Right kidney (tissue), 1 donor: Measurements from ENCODE around the gene HNF1A.
"Not testable (repeated sequence)": the region's sequence is repeated elsewhere in the genome, so short reads cannot be mapped to it uniquely, and the experiment has no call there.

Experiments
- DNase-seq: peaks from one replicate; pipeline ENCODE4 v3.0.0-alpha.2; 2016

The HNF1A gene

DNA sequence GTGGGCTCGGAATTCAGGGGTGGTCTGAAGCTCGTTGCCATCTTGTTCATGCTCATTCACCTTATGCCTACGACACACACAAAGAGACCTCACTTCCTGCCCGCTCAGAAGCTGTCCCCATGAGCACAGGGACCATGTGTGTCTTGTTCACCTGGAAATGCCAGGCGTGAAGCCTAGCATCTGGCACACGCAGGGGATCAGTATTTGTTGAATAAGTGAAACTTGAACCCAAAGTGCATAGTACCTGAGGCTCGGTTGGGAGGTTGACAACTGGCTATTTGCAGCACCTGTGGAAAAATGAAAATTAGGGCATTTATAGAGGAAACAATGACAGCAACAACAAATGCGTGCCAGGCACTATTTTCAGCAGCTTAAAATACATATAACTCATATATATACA, 32.5 kb downstream of the HNF1A start:
- DNase-seq = no peak

DNA sequence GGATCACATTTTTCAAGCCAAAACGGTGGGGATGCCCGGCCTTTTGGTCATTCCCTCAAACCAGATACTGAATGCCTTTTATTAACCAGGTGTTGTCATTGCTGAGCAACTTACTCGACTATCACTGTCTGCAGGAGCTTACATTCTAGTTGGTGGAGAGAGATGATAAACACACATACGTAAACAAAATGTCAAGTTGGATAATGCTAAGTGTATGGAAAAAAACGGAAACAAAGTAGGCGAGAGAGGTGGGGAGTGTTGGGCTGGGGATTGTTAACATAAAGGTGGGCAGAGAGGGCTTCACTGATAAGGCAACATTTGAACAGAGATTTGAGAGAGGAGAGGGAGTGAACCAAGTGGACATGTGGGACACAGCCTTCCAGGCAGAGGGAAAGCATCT, 33.5 kb downstream of the HNF1A start:
- no peak for DNase-seq

DNA sequence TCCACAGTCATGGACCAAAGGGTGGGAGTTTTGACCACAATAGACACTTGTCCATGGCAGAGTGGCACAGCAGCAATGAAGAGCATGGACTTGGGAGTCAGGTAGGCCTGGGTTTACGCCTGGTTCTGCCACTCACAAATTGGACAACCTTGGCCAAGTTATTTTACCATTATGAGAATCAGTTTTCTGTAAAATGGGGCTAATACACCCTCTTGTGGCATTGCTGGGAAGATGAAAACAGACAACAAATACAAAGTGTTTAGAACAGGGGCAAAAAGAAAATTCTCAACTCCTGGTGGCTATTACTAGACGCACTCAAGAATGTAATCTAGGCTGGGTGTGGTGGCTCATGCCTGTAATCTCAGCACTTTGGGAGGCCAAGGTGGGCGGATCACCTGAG, 35.4 kb downstream of the HNF1A start:
- no peak for DNase-seq

DNA sequence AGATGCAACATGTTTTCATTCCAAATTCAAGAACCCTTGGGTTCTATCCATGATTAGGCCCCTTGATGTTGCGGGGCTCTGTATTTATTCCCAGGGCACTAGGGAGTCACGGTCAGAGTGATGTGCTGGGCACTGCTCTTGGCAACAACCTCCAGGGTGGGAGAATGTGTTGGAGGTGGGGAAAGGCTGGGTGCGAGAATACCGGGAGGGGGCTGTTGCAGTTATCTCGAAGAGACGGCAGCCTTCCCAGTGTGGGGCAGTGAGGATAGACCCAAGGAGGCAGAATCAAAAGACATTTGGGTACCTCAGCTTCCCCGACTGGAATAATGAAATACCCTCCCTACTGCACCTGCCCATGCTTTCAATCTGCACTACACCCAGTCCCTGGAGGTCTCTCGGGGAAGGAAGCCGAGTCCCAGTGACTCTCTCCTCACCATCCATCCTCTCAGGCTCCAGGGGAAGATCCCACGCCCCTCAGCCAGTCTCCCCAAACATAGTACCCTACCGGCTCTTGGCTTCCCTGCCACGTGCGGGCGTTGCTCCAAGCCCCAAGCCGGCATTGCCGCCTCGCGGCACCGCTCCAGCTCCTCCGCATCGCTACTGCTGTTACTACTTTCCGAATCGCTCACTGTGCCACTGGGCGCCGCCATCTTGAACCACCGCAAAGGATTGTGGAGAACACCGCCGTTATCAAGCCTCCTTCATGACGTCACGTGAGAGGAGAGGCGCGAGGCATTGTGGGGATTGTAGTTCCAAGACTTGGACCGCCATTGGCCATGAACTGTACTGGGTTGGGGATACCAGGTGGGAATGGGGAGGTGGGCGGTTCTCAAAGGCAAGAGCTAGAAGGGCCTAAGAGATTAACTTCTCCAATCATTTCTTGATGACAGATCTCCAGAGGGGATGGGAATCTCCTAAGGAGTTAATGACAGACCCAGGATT, 37.8 kb downstream of the HNF1A start, which contains the start of gene C12orf43:
TSS of gene C12orf43 (minus strand) at position 663 of the 942 bp plus-strand sequence. CDS start at position 650, 13 bp downstream.
- DNase-seq = peak; percentile 79

DNA sequence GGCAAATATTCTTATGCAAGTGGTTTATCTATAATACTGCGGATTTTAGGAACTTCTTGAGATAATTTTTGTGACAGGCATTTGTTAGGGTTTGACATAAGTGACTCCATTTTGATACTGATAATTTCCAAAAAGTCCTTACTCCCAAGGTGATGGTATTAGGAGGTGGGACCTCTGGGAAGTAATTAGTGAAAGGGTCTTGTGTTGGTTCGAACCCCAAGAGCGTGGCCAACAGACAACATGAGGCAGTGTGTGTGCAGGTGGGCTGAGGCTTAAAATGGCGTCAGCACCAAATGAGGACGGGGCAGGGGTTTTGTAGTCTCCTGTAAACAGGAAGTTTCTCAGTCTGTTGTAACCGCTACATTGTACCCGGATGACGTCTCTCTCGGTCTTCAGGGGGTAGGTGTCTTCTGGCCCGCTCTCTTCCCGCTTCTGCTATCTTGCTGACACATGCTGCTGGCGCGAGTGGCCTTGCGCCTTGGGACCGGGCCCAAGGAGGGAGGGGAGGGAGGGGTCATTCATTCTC, 39.7 kb downstream of the HNF1A start:
- DNase-seq = no peak

DNA sequence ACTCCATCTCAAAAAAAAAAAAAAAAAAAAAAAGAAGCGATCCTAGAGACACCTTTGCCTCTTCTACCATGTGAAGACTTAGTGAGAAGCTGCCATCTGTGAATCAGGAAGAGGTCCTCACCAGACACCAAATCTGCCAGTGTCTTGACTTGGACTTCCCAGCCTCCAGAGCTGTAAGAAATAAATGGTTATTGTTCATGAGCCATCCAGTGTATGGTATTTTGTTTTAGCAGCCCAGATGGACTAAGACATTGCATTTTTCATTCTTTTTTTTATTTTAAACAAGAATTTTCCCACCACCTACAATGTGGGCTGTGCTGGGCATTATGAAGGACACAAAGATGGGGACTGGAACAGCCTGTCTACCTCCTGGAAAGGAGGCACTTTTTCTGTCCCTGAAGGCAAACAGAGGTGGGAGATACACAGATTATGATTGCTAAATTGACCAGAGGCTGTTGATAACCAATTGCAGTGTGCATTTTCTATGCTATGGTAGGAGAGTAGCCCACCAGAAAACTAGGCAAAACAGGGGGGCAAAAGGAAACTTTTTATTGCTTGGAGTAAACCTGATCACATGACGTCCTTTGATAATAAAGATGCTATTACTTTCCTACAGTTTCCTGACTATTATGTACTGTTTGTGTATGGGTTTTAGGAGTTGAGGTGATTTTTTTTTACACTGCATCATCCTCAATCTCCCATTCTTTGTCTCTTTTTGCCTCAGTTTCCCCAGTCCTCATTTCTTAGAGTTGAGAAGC, 40.7 kb downstream of the HNF1A start:
- DNase-seq = no peak

DNA sequence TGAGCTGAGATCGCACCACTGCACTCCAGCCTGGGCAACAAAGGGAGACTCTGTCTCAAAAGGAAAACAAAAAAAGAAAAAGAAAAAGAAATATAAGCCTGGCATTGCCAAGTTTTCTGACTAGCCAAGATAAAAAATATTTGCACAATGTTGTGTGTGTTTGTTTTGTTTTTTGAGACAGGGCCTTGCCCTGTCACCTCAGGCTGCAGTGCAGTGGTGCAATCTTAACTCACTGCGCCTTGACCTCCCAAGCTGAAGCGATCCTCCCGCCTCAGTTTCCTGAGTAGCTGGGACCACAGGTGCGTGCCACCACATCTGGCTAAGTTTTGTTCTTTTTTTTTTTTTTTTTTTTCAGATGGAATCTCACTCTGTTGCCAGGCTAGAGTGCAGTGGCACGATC, 43.4 kb downstream of the HNF1A start:
- no peak for DNase-seq

DNA sequence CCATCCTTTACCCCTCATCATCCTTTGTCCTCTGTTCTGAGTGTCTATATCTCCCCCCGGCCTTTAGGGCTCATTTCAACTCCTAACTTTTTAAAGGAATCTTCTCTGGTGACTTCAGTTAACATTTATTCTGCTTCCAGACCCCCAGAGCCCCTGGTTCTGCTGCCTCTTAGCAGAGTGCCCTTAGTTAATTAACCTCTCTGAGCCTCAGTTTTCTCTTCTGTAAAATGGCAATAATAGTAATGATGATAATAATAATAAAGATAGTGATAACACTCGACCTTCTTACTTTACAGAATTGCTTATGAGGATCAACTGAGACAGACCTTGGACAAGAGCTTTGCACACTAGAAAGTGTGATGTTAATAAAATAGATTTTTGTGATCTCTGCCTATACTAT, 44.4 kb downstream of the HNF1A start:
- no peak for DNase-seq

DNA sequence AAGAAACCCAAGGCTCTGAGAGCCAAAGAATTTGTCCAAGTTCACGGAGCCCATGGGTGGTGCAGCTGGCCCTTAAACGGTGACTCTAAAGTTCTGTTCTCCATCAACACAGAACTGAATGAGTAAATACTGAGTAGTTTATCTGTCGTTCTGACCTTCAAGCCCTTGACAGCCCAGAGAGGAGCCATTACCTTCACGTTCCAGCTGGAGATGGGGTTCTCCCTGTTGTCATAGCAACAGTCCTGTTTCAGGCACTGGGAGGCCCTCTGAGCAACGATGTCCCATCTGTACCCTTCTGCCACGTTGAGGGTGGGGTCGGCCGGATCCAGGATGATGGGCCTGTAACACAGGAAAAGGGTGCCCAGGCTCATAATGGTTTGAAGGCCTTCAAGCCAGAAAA, 45.5 kb downstream of the HNF1A start:
- DNase-seq = no peak

DNA sequence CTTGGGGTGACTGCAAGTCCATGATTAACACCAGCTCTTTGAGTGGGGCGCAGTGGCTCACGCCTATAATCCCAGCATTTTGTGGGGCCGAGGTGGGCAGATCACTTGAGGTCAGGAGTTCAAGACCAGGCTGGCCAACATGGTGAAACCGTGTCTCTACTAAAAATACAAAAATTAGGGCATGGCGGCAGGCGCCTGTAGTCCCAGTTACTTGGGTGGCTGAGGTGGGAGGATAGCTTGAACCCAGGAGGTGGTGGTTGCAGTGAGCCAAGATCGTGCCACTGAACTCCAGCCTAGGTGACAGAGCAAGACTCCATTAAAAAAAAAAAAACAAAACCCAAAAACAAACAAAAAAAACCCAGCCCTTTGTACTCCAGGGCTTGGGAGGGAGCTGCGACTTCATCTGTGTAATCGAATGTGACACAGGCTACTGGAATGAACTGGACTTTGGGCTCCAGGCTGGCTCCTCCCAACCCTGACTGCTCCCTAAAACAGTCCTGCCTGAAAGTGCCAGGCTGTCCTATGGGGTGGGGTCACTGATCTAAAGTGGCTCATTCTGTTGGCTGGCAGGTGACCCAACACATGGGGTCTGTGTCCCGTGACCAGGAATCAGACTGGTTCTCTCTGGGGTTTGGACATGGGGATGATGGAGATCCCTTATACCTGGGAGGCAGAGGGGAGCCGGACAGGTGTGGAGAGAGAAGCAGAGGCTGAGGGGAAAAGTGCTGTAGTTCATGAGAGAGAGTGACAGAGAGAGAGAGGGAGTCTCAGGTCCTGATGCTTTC, 47.3 kb downstream of the HNF1A start:
- no peak for DNase-seq

DNA sequence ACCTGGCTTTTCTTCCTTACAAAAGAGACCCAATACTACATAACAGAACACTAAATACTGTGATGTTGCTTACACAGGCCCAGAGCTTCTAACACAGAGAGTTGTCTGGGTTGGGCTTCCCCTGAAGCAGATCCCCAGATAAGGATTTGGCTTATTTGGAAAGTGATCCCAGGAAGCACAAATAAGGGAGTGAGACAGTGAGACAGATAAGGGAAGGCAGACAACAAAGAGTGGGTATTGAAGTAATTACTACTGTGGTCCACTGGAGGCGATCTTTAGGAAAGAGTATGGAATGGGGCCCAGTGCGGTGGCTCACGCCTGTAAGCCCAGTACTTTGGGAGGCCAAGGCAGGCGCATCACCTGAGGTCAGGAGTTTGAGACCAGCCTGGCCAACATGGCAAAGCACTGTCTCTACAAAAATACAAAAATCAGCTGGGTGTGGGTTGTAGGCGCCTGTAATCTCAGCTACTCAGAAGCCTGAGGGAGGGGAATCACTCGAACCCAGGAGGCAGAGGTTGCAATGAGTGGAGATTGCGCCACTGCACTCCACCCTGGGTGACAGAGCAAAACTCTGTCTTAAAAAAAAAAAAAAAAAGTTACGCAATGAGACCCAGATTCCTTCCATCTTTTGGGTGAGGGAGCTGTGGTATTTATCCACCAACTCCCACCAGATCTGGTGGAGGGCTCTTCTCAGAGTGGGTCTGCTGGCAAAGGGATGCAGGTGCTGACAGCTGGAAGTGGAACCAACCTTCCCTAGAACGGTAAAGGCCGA, 48.1 kb downstream of the HNF1A start:
- no peak for DNase-seq

DNA sequence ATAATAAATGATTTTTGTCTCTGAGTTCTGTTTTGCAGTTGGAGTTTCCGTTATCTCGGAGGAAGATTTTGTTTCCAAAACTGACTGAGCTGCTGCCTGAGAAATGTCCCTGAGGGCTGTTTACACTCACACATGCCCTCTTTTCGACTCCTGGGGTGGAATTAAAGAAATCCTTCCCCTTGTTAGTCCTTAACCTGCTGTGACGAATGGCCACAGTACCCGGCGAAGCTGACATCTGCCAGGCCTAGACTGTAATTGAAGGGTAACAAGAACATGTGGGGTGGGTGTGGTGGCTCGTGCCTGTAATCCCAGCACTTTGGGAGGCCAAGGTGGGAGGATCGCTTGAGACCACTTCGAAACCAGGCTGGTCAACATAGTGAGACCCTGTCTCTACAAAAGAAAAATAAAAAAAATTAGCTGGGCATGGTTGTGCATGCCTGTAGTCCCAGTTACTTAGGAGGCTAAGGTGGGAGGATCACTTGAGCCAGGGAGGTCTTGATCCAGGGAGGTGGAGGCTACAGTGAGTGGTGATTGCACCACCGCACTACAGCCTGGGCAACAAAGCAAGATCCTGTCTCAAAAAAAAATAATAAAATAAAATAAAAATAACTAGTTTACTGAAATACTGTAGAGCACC, 52.4 kb downstream of the HNF1A start:
- no peak for DNase-seq

DNA sequence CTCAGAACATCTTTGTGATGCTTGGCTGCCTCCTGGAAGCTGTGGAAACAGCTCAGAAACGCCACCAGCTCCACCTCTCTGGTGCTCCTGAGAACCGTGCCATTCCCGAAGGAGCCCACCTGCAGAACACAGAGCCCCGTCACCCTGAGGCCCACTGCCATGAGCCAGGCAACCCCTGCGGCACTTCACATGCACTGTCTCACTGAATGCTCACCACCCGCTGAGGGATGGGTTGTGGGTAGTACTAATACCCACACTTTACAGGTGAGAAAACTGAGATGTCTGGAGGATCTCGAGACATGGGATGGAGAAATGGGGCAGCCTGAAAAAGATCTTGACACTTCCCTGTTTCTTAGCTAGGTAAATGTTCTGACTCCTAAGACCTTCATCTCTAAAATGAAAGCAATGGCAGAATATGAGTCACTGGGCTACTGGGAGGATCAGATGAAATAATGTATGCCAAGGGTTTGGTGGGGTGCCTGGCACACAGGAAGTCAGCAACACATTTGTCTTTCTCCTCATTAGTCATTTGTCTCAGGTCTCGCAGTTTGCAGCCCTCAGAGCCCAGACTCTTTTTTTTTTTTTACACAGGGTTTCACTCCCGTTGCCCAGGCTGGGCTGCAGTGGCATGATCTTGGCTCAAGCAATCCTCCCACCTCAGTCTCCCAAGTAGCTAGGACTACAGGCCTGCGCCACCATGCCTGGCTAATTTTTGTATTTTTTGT, 55.4 kb downstream of the HNF1A start:
- DNase-seq = no peak

DNA sequence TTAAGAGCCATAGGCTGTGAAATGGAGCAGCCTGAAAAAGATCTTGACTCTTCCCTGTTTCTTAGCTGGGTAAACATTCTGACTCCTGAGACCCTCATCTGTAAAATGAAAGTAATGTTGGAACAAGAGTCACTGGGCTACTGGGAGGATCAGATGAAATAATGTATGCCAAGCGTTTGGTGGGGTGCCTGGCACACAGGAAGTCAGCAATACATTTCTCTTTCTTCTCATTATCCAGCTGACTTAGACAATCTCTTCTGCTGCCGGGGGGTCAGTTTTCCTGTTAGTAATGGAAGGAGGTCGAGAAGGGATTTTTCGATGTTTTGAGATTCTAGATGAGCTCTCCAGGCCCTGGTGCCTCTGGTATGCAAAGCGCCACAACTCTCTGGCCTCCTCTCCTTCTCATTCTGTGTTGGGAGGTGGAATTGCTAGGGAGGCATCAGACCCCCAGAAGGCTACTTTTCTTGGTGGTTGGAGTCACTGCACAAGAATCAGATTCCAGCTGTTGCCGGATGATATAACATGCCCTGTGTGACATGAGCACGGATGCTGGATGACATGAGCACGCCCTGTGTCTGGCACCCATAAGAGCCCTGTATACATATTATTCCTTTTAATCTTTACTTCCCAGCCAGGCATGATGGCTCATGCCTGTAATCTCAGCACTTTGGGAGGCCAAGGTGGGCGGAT, 56.4 kb downstream of the HNF1A start:
- no peak for DNase-seq

DNA sequence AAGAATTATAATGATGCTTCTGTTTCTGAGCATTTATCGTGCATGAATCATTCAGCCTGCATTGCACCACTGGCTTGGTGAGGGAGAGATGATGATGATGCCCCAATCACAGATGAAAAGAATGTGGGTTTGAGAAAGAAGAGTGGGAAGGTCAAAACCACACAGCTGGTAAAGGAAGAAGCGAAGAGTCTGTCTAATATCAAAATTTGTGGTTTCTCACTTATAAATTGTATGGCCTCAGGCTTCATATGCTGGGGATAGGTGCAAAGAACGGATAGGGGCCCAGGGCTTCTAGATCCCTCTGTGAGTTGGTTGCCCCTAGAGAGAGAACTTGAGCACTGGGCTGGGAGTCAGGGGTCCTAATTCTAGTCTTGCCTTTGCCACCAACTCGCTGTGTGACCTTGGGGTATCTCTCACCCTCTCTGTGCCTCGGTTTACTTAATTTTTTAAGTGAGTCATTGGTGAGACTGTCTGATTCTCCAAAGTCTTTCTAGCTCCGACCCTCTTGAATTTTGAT, 58.5 kb downstream of the HNF1A start:
- DNase-seq = no peak

DNA sequence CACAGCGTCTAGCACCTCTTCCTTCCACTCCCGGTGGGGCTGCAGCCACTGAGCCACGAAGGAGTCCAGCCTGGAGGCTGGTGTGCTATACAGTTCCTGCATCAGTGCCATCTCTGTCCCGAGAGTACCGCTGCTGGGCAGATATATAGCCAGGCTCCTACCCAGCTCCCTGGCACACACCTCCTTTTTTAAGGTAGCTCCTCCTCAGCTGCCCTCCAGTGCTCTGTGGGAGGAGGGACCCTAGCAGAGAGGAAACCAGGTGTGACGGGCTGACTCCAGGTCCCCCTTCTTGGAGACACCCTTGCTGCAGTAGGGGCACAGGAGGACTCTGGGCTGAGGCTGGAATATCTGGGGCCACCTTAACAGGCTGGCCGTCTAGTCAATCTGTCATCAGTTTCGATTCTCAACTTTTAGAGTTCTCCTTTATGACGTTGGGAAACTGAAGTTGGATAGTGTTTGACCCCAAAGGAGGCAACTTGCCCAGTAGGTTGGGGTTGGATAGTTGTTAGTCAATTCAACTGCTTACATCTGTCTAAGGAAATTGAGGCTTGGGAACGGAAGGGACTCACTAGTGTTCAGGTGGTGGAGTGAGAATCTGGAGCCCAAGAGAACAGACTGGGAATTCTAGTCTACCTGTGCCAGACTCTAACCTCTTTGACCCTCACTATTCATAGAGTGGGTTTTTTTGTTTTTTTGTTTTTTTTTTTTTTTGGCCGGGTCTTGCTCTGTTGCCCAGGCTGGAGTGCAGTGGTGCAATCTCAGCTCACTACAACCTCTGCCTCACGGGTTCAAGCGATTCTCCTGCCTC, 60.7 kb downstream of the HNF1A start, which contains the start of gene OASL:
TSS of gene OASL (minus strand) at position 386 of the 808 bp plus-strand sequence. CDS start at position 111, 275 bp downstream.
- DNase-seq = peak; percentile 6

DNA sequence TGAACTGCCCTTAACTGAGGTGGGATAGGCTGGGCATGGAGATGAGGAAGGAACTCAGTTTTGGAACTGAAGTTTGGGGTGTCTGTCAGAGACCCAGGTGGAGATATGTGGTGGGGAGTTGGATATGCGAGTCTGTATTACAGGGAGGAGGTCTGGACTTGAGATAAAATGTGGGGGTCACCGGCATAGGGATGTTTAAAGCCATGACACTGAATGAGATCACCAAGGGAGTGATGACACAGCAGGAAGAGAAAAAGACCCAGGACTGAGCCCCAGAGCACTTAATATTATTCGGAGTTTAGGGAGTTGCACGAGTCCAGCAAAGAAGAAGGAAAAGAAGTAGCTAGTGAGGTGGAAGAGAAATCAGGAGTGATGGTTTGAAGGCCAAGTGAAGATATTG, 64.7 kb downstream of the HNF1A start:
- DNase-seq = no peak

DNA sequence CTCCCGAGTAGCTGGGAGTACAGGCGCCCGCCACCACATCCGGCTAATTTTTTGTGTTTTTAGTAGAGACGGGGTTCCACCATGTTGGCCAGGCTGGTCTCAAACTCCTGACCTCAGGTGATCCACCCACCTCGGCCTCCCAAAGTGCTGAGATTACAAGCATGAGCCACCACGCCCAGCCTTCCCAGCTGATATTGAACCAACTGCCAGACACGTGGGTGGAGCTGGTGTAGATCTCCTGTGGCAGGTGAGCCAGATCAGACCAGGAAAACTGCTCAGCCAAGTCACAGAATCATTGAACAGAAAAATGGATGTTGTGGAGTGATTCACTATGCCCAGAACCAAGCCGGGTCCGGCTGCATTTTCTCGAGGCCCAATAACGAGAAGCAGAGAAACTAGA, 69.1 kb downstream of the HNF1A start:
- not testable (repeated sequence) for DNase-seq
